Astrocyte (in vitro differentiated cells and primary cell): ENCODE results near the gene MARCKS.

ENCODE experiments used
- CTCF ChIP-seq: IDR thresholded peaks from 2 replicates; pipeline ENCODE4 v1.5.1; 2011; ENCODE audit warnings: low read depth, mild to moderate bottlenecking, inconsistent platforms, low read length, moderate library complexity; ENCODE audit not compliant: insufficient read depth
- EZH2 ChIP-seq: IDR thresholded peaks from 2 replicates; pipeline ENCODE4 v1.6.1; 2012; ENCODE audit warnings: mild to moderate bottlenecking, low read length, inconsistent platforms; ENCODE audit not compliant: insufficient read depth

- TF ChIP-seq EZH2 = no peak
- TF ChIP-seq CTCF = no peak
These were observed 27.0 kb upstream of the MARCKS start for GRCh38 chr6:113830140-113830539.
